Heart right ventricle (tissue), 16 donors: ENCODE measurements around the gene TMEM132A. TPM values are rescaled to one million over a fixed set of nuclear protein-coding genes. Genes with fewer than 3 reads are reported as not detected.
"Not testable (repeated sequence)": the region's sequence is repeated elsewhere in the genome, so short reads cannot be mapped to it uniquely, and the experiment has no call there.

Experiments
- ATAC-seq, 8 donors: fragments of 200-7000 bp; cut with Tn5 transposase; one replicate each; pipeline ENCODE4 v1.9.1; 2020; ENCODE audit warnings: mild to moderate bottlenecking in 8 of 8, moderate library complexity in 8 of 8, moderate number of reproducible peaks in 1 of 8
- DNase-seq, 2 donors: peaks; one replicate each; pipeline ENCODE4 v3.0.0-alpha.2; 2020
- H3K27ac ChIP-seq, 10 donors: fragments of 200-600 bp; sonication (generic) in 2 of 10; one replicate each; pipeline versions ENCODE4 v1.5.0 to v1.8.0; 2020 to 2022; ENCODE audit warnings: mild to moderate bottlenecking in 3 of 10
- H3K27me3 ChIP-seq, 7 donors: fragments of 200-600 bp; one replicate each; pipeline ENCODE4 v1.8.0; 2021 to 2022; ENCODE audit warnings: mild to moderate bottlenecking in 2 of 7
- H3K36me3 ChIP-seq, 9 donors: fragments of 200-600 bp; sonication (generic) in 1 of 9; one replicate each; pipeline versions ENCODE4 v1.5.0 to v1.8.0; 2020 to 2022; ENCODE audit warnings: mild to moderate bottlenecking in 2 of 9
- H3K4me1 ChIP-seq, 9 donors: fragments of 200-600 bp; sonication (generic) in 1 of 9; one replicate each; pipeline versions ENCODE4 v1.5.0 to v1.8.0; 2020 to 2022; ENCODE audit warnings: mild to moderate bottlenecking in 4 of 9
- H3K4me3 ChIP-seq, 10 donors: fragments of 200-600 bp; sonication (generic) in 2 of 10; one replicate each; pipeline versions ENCODE4 v1.5.0 to v1.8.0; 2020 to 2022; ENCODE audit warnings: mild to moderate bottlenecking in 7 of 10, moderate library complexity in 2 of 10
- H3K9me3 ChIP-seq, 11 donors: fragments of 200-600 bp in 10 of 11; sonication (generic) in 2 of 11; one replicate each; pipeline versions ENCODE4 v1.5.0 to v1.8.0; 2013 to 2022; ENCODE audit warnings: mild to moderate bottlenecking in 2 of 11, control low read depth in 1 of 11, moderate library complexity in 1 of 11
- WGBS, 2 donors: extraction: QIAGEN DNeasy Blood & Tissue Kit; methylation state at CpG; one replicate each; pipeline ENCODE4 v1.1.7; 2013; ENCODE audit warnings: inconsistent platforms in 1 of 2; 5-methylcytosine and 5-hydroxymethylcytosine counted together
- intact Hi-C, 10 donors: fragments of 100-400 bp; cut with DNase I; formaldehyde crosslinking; loops; one replicate each; pipeline versions ENCODE4 v1.11.1 to v1.14.2; 2022
- polyA plus RNA-seq, 2 donors: library from polyadenylated mRNA; stranded (reverse); fragments of 200-250 nt; gene quantifications; one replicate each; pipeline ENCODE4 v1.2.3, GENCODE V29; 2013
- total RNA-seq, 10 donors: library from RNA; stranded (reverse); fragmentation: NEBNext Ultra II Directional in 3 of 10; extraction: Animal tissue kit (Norgen Biotek cat#: 25700) in 3 of 10; gene quantifications; one replicate each; pipeline versions ENCODE4 v1.2.1 to v1.2.4, GENCODE V29; 2021 to 2023
- TF ChIP-seq, protein P1 (sequence below), 9 donors: fragments of 200-600 bp; sonication (generic) in 2 of 9; IDR thresholded peaks; one replicate each; pipeline versions ENCODE4 v1.5.0 to v1.8.0; 2021 to 2022; ENCODE audit warnings: antibody characterized with exemption in 9 of 9, mild to moderate bottlenecking in 5 of 9, moderate library complexity in 1 of 9
- donor health status: Arrhythmogenic right ventricular cardiomyopathy.
- donor health status: ischemic (EF 13 %, LVEDD 7.1; RV severe dilation, severe dysfunction).
- donor health status: healthy with polysubstance abuse.
- donor health status: DM: no; HTN: yes; CAD: no.
- donor health status: DM: no; HTN: no; CAD: no.
- donor health status: ischemic (EF 25% LVEDD 6.9; RV normal size, moderate dysfunction).
- donor health status: ischemic (EF 25% LVEDD 5.7; RV mildly dilated, moderate dysfunction).
- donor health status: healthy.
- donor health status: DM: yes; HTN: yes; CAD: no.
- donor health status: Ischemic cardiomyopathy.
- donor health status: ischemic (EF 35%, LVEDD 5.7; RV mildly dilated, moderate dysfunction).
- donor health status: nonischemic (EF 11% LVEDD 7.7; RV severe dilation, severe dysfunction).
- donor health status: DM: yes; HTN: yes; CAD: no.
- donor health status: PGD.
- donor health status: ischemic (EF 29% LVEDD 5.4; RV normal size, mild dysfunction).
- donor health status: nonischemic (EF 23%, LVEDD 6.1; RV moderate dilation, normal function).

Gene TMEM132A
- total and polyA plus RNA-seq, 12 donors: 3.7 to 16.4 (median 7.4) TPM

DNA sequence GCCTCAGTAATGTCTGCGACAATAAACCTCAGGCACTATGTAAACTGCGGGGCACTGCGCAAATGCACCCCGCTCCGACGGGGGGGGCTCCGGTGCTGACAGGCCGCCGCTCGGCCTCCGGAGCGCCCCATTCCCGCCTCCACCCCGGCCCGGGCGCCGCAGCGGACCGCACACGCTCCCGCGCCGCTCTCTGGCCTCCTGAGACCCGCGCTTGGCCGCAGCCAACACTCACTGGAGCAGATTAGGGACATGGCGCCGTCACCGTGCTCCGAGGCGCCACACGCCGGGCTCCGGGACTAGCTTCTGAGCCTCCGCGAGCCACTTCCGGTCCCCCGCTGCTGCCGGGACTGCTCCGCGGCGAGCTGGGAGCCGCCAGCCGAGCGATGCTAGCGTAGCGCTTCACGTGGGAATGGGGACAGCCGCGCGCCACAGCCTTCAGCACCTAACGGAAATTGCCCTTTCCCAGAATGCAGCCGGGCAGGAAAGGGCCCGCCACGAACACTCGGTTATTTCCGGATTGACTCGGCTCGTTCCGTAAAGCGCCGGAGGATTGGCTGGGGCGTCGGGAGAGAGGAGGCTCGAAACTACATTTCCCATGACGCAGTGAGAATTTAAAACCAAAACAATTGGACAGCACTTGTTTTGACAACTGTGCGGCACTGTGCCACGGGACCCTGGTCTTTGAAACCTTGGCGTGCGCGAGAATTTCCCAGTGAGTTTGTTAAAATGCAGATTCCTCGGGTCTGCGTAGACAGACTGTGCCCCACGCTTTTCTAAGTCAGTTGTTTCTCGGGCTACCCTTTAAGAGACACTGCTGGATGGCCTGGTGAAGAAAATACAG is 17.9 kb upstream of the TMEM132A start, which contains the start of gene PRPF19:
Gene PRPF19, minus strand, starts transcription at position 454 of the 841 bp plus-strand sequence. Its CDS starts 203 bp downstream, at position 251.
- Histone ChIP-seq H3K9me3 (no peaks in the 10 kb centered on the region), H3K4me3 (peak within 1 kb of the TSS; percentile 64 to 98 (median 85)), H3K27me3 (no peaks in the 10 kb centered on the region), H3K27ac (peak within 1 kb of the TSS; percentile 51 to 95 (median 92)), H3K4me1 (peaks cover 6 to 47% (median 33%) of the 10 kb centered on the region in 9 donors), H3K36me3 (peaks cover 0 to 29% (median 14%) of the 10 kb centered on the region in 9 donors)
- ATAC-seq (peak; percentile 96 to 99 (median 97)), DNase-seq (peak; percentile 98 to 99)
- 0% methylated on average over 75 of the region's 75 CpGs for WGBS, 2 donors
- intact Hi-C loops: loop anchor here in 1 of 10 donors (5.0 kb wide), 1 partner anchor 46 kb away; the partner anchor contains the start of gene SLC15A3
- TF ChIP-seq, protein P1, sequence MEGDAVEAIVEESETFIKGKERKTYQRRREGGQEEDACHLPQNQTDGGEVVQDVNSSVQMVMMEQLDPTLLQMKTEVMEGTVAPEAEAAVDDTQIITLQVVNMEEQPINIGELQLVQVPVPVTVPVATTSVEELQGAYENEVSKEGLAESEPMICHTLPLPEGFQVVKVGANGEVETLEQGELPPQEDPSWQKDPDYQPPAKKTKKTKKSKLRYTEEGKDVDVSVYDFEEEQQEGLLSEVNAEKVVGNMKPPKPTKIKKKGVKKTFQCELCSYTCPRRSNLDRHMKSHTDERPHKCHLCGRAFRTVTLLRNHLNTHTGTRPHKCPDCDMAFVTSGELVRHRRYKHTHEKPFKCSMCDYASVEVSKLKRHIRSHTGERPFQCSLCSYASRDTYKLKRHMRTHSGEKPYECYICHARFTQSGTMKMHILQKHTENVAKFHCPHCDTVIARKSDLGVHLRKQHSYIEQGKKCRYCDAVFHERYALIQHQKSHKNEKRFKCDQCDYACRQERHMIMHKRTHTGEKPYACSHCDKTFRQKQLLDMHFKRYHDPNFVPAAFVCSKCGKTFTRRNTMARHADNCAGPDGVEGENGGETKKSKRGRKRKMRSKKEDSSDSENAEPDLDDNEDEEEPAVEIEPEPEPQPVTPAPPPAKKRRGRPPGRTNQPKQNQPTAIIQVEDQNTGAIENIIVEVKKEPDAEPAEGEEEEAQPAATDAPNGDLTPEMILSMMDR (IDR thresholded peaks at IDR 0.05): no peak

DNA sequence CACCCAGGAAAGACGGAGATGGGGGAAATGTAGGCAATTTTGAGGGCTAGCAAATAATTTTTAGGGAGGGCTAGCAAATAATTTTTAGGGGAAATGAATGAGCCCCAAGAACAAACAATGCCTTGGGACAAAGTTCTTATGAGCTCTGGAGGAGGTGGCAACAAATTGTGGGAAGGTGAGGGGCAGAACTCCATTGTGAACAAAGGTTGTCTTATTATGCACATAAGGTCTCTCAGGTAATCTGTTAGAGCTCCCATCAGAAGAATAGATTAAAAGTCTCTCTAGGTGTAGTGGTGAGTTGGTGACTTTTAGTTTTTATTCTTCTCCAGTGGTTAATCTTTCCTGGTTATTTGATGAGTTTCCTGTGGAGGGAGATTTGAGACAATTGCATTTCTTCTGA is 15.5 kb upstream of the TMEM132A start:
- TF ChIP-seq, protein P1 (IDR thresholded peaks at IDR 0.05): no peak
- H3K9me3 ChIP-seq: no peaks in the 10 kb centered on the region
- ATAC-seq: no peak
- intact Hi-C loops: loop anchor here in 1 of 10 donors (5.0 kb wide), 1 partner anchor 43 kb away; the partner anchor contains the start of gene SLC15A3
- 33 to 55% methylated on average over 1 of the region's 1 CpG for WGBS, 2 donors
- no peak overlapping the region for H3K4me3 ChIP-seq
- peaks cover 0 to 4% (median 0%) of the 10 kb centered on the region in 9 donors for H3K36me3 ChIP-seq
- no peak for DNase-seq
- H3K4me1 ChIP-seq: peaks cover 10 to 67% (median 47%) of the 10 kb centered on the region in 9 donors
- H3K27me3 ChIP-seq: no peaks in the 10 kb centered on the region
- no peak overlapping the region for H3K27ac ChIP-seq

DNA sequence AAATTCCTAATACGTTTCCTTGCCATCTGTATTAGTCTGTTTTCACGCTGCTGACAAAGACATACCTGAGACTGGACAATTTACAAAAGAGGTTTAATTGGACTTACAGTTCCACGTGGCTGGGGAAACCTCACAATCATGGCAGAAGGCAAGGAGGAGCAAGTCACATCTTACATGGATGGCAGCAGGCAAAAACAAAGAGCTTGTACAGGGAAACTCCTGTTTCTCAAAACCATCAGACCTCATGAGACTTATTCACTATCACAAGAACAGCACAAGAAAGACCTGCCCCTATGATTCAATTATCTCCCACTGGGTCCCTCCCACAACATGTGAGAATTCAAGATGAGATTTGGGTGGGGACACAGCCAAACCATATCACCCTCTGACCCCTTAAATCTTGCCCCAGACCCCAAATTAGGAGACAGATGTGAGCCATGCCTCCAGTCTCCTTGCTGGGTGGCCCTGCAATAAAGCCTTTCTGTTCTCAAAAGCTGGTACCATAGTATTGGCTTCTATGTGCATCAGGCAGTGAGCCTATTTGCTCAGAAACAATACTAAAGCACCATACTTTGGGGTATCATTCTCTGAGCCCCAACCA is 14.5 kb upstream of the TMEM132A start:
- not testable (repeated sequence) for H3K9me3 ChIP-seq, ATAC-seq, H3K4me3 ChIP-seq, H3K36me3 ChIP-seq, DNase-seq, H3K27me3 ChIP-seq
- 53 to 74% methylated on average over 3 of the region's 3 CpGs for whole genome bisulfite sequencing, 2 donors
- H3K4me1 ChIP-seq: peaks cover 10 to 60% (median 40%) of the 10 kb centered on the region in 9 donors
- intact Hi-C loops: loop anchor here in 3 of 10 donors (5.0 to 10.0 kb wide), 3 partner anchors 43 to 225 kb away; partner anchors contain the start of gene SLC15A3 (in 1 of the 3)
- peak overlapping the region in 2 of 10 donors; percentile 63 to 74 for H3K27ac ChIP-seq

DNA sequence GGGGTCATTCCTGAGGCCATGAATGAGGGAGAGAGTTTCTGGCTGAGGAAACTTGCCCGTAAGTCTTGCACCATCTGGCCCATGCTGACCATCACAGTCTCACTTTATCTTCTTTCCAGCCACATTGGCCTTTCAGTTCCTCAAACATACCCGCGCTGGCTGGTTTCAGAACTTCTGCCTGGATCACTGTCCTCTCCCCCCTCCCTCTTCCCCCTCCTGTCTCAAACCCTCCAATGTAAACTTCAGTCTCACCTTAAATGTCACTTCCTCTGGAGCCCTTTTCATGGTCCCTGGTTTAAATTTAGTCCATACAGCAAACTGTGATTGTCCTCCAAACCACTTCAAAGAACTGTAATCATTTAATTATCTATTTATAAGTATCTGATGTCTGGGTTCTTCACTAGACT is 14.0 kb upstream of the TMEM132A start:
- intact Hi-C loops: loop anchor here in 3 of 10 donors (10.0 kb wide), 2 partner anchors 215 to 225 kb away; no protein-coding TSS in a partner anchor
- H3K9me3 ChIP-seq: no peaks in the 10 kb centered on the region
- H3K4me1 ChIP-seq: peaks cover 7 to 60% (median 40%) of the 10 kb centered on the region in 9 donors
- 75 to 89% methylated on average over 3 of the region's 3 CpGs for whole genome bisulfite sequencing, 2 donors
- no peak for DNase-seq
- peak overlapping the region in 7 of 10 donors; percentile 14 to 94 (median 55) for H3K27ac ChIP-seq
- no peaks in the 10 kb centered on the region for H3K27me3 ChIP-seq
- no peaks in the 10 kb centered on the region for H3K36me3 ChIP-seq
- TF ChIP-seq, protein P1 (IDR thresholded peaks at IDR 0.05): no peak
- H3K4me3 ChIP-seq: no peak overlapping the region
- ATAC-seq: no peak
